Peyer's patch (tissue), 4 donors: ENCODE results near the gene AGAP1.

ENCODE experiments used
- CTCF ChIP-seq, 6 experiments: fragments of 450-650 bp in 4 of 6; fragments of 200-600 bp in 2 of 6; sonication (generic) in 1 of 6; IDR thresholded peaks; one replicate each; pipeline ENCODE4 v1.5.1; 2017 to 2019; ENCODE audit warnings: antibody characterized with exemption in 6 of 6, mild to moderate bottlenecking in 3 of 6, moderate library complexity in 1 of 6
- POLR2A ChIP-seq, 2 donors: fragments of 450-650 bp; IDR thresholded peaks; one replicate each; pipeline ENCODE4 v1.5.1; 2017; ENCODE audit warnings: antibody characterized with exemption in 2 of 2, mild to moderate bottlenecking in 2 of 2, moderate library complexity in 2 of 2

- TF ChIP-seq POLR2A (IDR thresholded peaks at IDR 0.05): no peak
- TF ChIP-seq CTCF (IDR thresholded peaks at IDR 0.05): no peak
Observed at GRCh38 chr2:235573331-235574221, 79.7 kb downstream of the AGAP1 start.
